GM21825 (cell line): Measurements from ENCODE around the gene SDF4.
A peak's percentile ranks its signal among the peaks of the same experiment; 100 is the strongest.

Experiments used
- ATAC-seq: cut with Tn5 transposase; IDR thresholded peaks from one replicate; pipeline ENCODE4 v1.9.1; 2021; ENCODE audit warnings: mild to moderate bottlenecking, moderate library complexity; ENCODE audit not compliant: unreplicated experiment

SDF4 gene, protein sequence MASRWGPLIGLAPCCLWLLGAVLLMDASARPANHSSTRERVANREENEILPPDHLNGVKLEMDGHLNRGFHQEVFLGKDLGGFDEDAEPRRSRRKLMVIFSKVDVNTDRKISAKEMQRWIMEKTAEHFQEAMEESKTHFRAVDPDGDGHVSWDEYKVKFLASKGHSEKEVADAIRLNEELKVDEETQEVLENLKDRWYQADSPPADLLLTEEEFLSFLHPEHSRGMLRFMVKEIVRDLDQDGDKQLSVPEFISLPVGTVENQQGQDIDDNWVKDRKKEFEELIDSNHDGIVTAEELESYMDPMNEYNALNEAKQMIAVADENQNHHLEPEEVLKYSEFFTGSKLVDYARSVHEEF

DNA sequence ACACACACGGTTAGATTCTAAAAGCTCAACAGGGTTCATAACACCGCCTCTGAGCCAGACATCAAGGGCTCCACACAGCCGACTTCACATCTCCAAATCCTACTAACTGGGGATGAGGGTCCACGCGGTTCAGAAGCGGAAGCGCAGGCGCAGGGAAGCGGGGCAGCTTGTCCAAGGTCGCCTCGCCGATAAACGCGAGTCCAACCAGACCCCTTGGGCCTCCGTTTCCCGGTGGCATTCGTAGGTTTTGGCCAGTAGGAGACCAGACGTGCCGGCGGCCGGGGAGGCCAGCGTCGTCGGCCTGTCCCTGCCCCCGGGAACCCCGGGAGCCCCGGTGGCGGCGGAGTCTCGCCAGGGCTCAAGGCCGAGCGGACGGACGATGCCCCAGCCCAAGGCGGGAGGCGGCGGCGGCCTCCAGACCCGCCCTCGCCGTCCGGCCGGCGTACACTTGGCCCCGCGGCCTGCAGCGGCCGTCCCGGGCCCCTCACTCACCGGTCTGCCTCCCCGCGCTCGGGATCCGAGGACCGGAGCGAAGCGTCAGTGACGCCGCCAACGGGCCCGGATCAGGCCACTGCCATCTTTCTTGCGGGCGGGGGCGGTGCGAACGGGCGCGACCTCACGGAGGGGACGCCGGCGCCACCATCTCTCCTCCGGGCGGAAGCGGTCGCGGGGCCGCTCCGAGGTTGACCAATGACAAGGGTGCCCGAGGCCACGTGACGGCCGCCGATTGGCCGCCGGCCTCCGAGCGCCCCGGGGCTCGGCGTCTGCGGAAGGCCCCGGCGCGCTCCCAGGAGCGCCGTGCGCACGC lies at the start of gene SDF4:
Gene SDF4, minus strand, starts transcription at position 602 of the 808 bp plus-strand sequence. CDS start 3,229 bp downstream, outside the sequence.
- peak; percentile 78 for ATAC-seq

DNA sequence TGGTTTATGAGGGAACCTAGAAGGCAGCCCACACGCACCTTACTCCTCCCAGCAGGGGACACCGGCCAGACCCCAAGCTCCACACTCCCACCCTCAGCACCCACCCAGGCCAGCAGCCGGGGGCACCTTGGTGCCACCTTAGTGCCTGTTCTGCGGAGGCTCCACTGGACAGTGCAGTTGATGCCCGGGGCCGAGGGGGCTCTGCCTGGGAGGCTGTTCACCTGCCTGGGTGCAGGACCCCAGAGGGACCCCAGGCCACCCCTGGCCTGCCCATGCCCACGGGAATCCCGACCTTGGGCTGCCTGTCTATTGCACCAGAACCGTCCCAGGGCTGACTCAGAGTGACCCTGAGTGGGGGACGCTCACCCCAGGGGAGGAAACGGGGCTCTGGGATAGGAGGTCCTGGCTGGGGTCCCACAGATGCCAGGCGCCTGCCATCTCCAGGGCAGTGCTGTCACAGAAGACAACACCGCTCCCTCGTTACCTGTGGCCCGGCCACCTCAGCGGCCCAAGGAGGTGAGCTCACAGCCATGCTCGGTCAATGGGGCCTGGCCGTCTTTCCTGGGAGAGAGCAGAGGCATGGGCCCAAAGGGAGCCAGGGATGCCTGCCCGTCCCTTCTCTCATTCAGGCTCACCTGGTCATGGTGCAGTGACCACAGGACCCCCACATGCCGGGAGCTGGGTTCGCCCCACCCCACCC lies 49.1 kb upstream of the SDF4 start:
- ATAC-seq, result no peak

DNA sequence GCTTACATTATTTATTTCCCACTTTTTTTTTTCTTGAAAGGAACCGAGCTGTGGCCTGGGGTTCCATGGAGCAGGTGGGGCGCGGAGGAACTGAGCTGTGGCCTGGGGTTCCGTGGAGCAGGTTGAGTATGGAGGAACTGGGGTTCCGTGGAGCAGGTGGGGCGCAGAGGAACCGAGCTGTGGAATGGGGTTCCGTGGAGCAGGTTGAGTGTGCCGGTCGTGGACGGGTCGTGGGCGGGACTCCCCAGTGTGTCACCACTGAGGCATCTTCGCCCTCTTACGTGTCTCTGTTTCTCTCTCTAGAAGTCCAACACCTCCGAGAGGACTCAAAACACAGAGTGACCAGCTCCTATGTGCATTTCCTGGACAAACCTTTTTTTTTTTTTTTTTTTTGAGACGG lies 47.2 kb upstream of the SDF4 start:
- no peak for ATAC-seq

DNA sequence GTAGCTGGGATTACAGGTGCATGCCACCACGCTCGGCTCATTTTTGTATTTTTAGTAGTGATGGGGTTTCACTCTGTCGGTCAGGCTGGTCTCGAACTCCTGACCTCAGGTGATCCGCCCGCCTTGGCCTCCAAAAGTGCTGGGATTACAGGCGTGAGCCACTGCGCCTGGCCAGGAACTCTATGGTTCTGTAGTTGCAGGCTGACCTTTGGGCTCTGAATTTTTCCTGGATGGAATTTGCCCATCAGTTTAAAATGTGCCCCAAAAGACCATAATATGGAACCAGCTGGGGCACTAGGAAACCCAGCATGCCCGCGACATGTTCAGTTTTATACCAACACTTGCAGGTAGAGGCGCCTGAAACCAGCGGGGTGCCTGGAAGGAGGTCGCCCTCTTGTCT lies 46.8 kb upstream of the SDF4 start:
- ATAC-seq, result no peak

DNA sequence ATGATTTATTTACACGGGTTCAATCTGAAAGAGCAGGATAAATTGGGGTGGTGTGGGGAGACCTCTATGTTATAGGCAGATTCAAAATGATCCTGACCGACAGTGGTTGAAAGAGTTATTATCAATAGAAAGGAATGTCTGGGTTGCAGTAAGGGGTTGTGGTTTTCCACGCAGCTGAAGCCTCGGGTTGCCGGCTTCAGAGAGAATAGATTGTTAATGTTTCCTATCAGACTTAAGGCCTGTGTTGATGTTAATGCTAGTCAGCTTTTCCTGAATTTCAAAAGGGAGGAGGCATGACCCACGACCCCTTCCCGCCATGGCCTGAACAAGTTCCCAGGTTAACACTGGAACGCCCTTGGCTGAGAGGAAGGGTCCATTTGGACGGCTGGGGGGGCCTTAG lies 44.0 kb upstream of the SDF4 start:
- ATAC-seq, result no peak

DNA sequence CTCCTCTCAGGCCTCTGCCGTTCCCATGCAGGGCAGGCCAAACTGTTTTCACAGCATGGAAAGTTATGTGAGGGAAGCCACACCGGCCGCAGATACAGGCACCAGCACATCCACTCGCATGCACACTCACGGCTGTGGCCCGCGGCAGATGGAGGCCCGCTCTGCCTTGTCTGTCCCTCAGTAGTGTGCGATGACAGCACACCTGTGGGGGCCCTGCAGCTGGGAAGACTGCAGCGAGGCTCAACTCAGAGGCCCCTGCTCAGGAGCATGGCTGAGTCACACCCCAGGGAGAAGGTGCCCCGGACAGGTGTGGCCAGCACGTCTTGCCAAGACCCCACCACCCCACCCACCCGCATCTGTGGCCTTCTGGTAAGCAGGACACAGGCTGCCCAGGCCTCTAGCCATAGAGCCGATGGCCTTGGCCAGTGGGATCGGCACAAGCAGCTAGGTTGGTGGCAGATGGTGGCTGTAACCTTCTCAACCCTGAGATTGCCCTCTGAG lies 43.2 kb upstream of the SDF4 start:
- ATAC-seq, result no peak

DNA sequence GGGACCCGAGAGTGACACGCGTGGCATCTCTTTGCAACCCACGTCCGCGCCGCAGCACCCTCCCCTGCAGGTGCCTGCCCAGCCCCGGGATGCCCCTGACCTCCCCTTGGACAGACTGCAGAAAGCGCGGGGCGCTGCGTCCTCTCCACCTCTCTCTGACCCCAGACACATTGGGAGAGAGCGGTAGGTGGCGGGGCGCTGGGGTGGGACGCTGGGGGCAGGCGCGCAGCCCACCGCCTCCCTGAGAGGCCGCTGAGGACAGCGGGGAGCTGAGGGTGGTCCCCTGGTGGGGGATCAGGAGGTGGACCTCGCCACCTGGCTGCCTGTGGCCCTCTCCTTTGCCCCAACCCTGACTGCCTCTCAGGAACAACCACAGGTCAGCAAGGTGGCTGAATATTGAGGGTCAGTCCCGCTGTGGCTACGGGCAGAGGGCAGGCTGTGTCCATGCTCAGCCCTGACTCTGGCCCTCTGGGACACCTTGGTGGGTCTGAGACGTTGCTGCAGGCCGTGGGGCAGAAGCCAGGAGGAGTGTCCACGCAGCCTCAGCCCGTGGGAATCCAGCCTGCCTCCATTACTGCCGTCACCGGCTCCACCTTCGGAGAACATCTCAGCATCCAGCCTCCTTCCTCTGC lies 42.6 kb upstream of the SDF4 start:
- peak; percentile 18 for ATAC-seq

DNA sequence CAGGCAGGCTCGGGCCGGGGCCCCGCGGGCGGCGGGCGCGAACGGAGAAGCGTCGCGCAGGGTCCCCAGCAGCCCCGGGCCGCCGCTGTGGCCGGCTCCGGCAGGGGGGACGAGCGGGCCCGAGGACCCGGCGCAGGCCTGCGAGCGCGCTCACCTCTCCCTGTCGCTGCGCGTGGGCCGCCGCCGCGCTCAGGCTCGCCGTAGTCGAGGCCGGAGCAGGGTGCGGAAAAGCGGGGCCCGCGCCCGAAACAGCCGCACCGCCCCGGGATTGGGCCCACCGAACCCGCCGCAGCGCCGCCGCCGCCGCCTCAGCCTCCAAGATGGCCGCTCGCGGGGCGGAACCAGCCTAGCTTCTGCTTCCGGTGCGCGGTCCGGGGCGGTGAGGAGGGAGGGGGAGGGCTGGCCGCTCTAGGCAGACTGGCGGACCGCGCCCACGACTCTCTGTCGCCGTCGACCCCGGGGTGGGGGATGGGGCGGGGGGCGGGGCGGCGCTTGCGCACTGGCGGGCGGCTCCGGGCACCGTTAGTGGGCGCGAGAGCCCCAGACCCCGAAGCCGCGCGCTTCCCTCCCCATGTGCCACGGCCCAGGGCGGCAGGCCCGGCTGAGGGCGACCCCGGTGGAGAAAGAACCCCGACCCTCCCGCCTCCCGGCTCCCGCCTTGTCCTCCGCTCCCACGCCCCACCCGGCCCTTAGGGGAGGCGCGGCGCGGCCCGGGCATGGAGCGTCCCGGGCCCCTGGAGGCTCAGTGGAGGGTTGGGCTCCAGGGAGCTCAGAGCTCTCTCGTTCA lies 41.9 kb upstream of the SDF4 start, which contains the start of gene UBE2J2:
Gene UBE2J2, minus strand, starts transcription at position 343 of the 787 bp plus-strand sequence. CDS start 5,862 bp downstream, outside the sequence.
- peak; percentile 78 for ATAC-seq

DNA sequence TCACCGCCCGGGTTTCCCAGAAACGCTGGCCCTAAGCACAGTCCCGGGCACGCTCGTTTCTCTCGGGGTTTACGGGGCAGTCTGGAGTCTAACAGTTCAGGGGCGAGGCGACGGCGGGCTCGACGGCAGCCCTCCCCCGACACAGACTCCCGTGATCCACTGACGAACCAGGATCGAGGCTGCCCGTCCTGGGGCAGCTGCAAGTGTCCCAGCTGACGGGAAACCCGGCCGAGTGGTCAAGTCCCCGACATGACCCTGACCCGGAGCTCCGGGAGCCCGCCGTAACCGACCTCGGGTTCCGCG lies 41.4 kb upstream of the SDF4 start:
- no peak for ATAC-seq

DNA sequence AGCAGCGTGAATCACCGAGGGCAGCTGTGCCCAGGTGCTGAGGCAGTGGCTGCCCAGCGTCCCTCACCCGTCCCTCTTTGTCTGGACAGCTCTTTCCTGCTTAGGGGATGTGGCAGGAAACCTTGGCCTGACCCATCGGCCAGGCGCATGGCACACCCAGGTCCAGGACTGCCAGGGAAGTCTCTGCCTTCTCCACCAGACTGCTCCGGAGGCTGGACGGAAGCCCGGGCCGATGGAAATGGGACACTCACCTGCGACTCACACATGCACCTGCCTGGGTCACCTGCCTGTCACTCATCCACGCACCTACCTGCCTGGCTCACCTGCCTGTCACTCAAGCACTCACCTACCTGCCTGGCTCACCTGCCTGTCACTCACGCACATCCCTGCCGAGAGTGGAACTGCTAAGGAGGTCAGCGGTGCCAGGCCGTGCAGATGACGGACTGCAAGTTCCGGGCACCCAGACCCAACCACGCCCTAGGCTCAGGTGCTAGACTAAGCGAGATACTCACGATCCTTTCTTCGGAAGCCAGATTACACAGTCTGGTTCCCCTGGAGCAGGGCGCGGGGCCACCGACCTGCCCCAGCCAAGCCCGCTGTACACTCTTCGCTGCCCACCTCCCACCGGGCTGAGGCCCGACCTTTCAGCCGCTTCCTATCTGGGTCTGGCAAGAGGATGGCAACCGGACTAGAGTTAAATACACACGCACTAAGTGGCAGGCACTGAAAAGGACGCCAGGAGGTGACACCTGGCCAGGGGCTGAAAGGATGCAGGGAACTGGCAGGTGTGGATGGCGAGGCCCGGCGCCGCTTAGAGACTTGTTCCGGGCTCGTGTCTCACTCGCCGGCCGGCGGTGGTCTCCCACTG lies 40.8 kb upstream of the SDF4 start:
- no peak for ATAC-seq

DNA sequence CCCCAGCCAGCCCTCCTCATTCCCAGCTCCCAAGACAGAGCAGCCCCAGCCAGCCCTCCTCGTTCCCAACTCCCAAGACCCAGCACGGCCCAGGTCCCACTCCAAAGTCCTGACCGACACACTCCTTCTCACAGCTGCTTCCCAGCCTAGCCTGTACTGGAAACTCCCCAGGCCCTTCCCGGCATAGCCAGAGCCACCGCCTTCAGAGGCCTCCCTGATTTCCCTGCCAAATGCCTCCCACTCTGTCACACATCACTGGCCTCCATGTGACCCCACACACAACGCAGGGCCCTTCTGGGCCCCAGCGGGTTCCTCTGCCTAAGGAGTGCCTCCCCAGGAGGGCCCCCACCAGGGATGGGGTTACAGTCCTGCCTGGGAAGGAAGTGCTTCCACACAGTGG lies 39.0 kb upstream of the SDF4 start:
- no peak for ATAC-seq

DNA sequence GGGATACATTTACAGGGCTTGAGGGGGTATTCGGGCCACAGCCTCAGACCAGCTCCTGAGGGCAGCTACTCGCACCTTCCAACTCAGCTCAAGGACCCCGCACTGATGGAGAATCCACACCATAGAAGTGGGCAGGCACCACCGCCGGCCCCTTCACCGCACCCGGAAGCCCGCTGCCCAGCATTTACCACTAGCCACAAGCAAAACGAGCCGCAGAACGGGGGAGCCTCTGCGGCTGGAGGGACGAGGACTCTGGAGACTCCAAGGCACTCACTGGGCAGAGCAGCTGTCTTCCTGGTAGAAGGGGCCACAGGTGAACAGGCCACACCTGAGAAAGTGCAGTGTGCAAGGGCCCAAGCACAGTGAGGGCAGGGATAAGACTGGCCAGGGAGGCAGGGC lies 36.5 kb upstream of the SDF4 start:
- no peak for ATAC-seq

DNA sequence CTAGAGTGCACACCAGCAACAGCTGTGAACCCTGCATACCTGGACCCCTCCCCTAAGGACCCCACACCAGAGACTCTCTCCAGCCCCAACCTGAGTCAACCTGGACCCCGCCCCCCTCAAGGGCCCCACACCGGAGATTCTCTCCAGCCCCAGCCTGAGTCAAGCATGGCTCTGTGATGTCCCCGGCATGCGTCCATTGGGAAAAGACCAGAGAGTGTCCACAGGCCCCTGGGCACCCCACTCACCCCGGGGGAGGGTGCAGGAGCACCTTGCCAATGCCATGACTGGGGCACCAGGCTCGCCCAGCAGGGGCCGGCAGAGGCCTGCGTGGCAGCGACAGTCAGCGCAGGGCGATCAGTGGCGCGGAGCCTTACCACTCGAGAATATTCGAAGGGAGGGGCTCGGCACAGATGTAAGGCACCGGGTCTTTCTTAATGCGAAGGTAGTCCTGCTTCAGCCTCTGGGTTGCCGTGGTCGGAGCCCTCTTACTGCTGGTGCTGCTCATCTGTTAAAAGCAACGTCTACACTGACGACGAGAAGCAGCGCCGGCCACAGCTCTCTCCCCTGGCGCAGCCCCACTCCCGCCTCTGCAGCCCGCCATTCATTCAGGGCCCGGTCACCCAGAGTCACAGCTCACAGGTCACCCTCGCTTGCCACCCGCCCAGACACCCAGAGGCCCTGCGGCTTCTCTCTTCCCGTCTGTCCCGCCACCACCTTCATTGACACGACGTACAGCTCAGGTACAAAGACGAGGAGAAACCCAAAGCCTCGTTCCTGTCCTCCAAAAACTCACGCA lies 35.9 kb upstream of the SDF4 start:
- ATAC-seq, result no peak

DNA sequence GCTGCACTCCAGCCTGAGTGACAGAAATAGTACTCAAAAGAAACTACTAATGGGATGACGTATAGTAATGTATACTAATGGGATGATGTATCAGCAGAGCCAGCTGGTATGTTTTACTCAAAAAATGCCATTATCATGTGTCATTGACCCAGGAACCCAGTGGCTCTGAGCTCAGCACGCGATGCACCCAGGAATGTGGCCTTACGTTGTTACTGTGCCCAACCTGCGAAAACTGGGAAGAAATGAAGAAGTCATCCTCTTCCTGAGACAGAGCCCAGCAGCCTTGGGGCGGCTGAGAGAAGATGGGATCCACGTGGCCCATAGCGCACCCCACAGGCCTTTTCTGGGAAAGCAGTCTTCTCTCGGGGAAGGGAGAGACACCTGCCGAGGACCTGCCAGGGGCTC lies 33.1 kb upstream of the SDF4 start:
- no peak for ATAC-seq

DNA sequence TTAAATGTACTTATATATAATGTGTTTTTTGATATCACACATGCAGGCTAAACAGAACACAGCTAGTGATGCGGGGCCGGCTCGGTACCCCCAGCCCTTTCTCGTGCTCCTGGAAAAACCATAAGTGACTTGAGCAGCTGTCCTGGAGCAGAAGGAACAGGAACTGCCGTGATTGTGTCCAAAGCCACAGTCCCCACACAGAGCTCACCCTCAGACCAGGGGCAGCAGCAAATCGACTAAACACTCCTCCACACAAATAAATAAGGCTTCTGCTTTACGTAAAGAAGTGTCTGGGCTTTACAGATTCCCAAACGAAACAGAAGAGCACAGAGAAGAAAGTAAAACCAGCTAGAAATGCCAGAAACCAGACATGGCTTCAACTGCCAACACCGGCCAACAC lies 32.2 kb upstream of the SDF4 start:
- ATAC-seq, result no peak

DNA sequence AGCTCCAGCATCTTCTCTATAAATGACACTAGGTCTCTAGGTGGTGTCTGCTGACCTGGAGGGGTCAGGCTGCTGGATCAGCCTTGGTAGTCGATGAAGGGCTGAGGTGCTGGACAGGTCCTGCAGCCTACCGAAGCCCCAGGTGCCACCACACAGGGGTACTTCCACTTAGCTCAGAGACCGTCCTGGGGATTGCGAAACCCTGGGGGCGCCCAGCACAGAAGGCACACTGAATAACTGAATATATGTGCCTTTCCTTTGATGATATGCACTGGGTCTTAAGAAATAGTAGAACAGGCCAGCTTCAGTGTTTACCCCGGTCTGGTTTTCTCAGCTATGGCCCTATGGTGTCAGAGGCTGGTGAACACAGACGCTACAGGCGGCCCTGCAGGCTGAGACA lies 31.0 kb upstream of the SDF4 start:
- no peak for ATAC-seq

DNA sequence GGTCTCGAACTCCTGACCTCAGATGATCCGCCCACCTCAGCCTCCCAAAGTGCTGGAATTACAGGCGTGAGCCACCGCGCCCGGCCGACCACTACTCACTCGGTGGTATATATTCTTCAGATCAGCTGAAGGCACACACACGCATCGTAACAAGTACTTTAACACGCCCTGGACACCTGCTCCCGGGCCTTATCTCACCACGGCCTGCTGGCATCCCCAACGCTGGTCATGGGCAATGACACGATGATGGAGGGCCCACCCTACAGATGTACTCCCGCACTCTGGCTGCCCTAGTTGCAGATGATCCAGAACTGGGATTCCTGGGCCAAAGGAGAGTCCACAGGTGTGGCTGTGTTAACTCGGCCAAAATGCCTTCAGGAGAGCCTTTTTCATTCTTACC lies 30.3 kb upstream of the SDF4 start:
- no peak for ATAC-seq

DNA sequence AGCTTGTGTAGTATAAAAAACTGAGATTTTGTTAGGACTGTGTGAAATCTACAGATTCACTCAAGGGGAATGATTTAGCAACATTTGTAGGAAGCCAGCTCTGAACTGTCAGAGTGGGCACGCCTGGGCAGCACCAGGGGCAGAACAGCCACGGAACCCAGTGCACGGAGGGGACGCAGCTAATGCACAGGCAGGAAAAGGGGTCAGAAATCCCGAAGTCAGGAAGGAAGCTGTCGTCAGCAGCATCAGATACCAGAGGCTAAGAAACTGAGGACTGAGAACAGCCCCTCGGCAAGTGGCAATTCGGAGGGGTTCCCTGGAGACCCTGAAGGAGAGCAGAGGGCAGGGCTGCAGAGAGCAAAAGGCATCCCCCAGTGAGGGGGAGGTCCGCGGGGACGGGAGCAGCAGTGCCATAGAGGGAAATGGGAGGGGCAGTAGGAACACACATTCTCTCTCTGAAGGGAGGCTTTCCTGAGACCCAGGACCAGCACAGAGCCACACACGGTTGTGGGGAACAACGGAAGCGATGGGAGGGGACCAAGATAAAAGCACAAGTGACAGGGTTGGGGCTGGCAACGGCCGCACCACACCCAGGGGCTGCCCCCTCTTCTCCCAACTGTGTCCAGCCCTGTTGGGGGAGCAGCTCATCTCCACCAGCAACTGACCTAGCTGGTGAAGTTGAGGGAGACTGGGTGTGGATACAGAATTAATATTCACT lies 29.2 kb upstream of the SDF4 start:
- ATAC-seq, result no peak
